Right ventricle myocardium superior (tissue), 1 donor: Measurements from ENCODE around the gene MINAR1. TPM values are rescaled to one million over a fixed set of nuclear protein-coding genes. Genes with fewer than 3 reads are reported as not detected.
A peak's percentile ranks its signal among the peaks of the same experiment; 100 is the strongest.
"Not testable (repeated sequence)": the region's sequence is repeated elsewhere in the genome, so short reads cannot be mapped to it uniquely, and the experiment has no call there.

ENCODE experiments used
- ATAC-seq: fragments of 200-7000 bp; cut with Tn5 transposase; one replicate; pipeline ENCODE4 v1.9.1; 2020; ENCODE audit warnings: mild to moderate bottlenecking; ENCODE audit not compliant: poor library complexity
- DNase-seq: peaks from one replicate; pipeline ENCODE4 v3.0.0-alpha.2; 2020
- intact Hi-C: fragments of 100-400 bp; cut with DNase I; formaldehyde crosslinking; loops from one replicate; pipeline ENCODE4 v1.11.2; 2022
- long read RNA-seq: library from polyadenylated mRNA; unstranded; transcript quantifications from one replicate; pipeline ENCODE4 v2.0.0, GENCODE V29; 2021
- total RNA-seq: library from RNA; stranded (reverse); fragmentation: NEBNext Ultra II Directional; extraction: Animal tissue kit (Norgen Biotek cat#: 25700); gene quantifications from one replicate; pipeline ENCODE4 v1.2.1, GENCODE V29; 2021
- donor health status: DM: no; HTN: yes; CAD: no; lungs with severe emphysema.

Gene MINAR1
- 0.03 TPM for total RNA-seq
- long read RNA-seq, result 0 reads

- DNase-seq (peak; percentile 50), ATAC-seq (peak; percentile 55)
- intact Hi-C loops, result no loop called here
Observed at GRCh38 chr15:79431636-79432344, at the start of gene MINAR1. Gene MINAR1, plus strand, starts transcription at chr15:79432336. Its CDS starts 23,812 bp downstream, at chr15:79456148.

- intact Hi-C loops, result no loop called here
- ATAC-seq (peak; percentile 38), DNase-seq (no peak)
Observed at GRCh38 chr15:79394231-79394630, 37.9 kb upstream of the MINAR1 start.

GRCh38 chr15:79396850-79397249, 35.3 kb upstream of the MINAR1 start:
- DNase-seq (no peak), ATAC-seq (no peak)
- intact Hi-C loops, result no loop called here

GRCh38 chr15:79397269-79397910, 34.7 kb upstream of the MINAR1 start:
- intact Hi-C loops, result no loop called here
- DNase-seq (no peak), ATAC-seq (no peak)

GRCh38 chr15:79399606-79400005, 32.5 kb upstream of the MINAR1 start:
- intact Hi-C loops, result no loop called here

GRCh38 chr15:79400650-79401049, 31.5 kb upstream of the MINAR1 start:
- ATAC-seq, result no peak
- intact Hi-C loops, result no loop called here
- no peak for DNase-seq

More at GRCh38 chr15:79399606-79400005, 32.5 kb upstream of the MINAR1 start:
- ATAC-seq (no peak), DNase-seq (no peak)

- no peak for ATAC-seq
- intact Hi-C loops, result no loop called here
Observed at GRCh38 chr15:79401301-79401700, 30.8 kb upstream of the MINAR1 start.

GRCh38 chr15:79402136-79402535, 30.0 kb upstream of the MINAR1 start:
- intact Hi-C loops, result no loop called here

More at GRCh38 chr15:79401301-79401700, 30.8 kb upstream of the MINAR1 start:
- no peak for DNase-seq

GRCh38 chr15:79403501-79403900, 28.6 kb upstream of the MINAR1 start:
- intact Hi-C loops, result no loop called here
- no peak for ATAC-seq
- DNase-seq, result no peak

More at GRCh38 chr15:79402136-79402535, 30.0 kb upstream of the MINAR1 start:
- ATAC-seq (no peak), DNase-seq (no peak)

- no peak for ATAC-seq
- no peak for DNase-seq
- intact Hi-C loops, result no loop called here
Observed at GRCh38 chr15:79406210-79406609, 25.9 kb upstream of the MINAR1 start.

- intact Hi-C loops, result no loop called here
- no peak for ATAC-seq
Observed at GRCh38 chr15:79408041-79408440, 24.1 kb upstream of the MINAR1 start.

GRCh38 chr15:79410237-79410636, 21.9 kb upstream of the MINAR1 start:
- intact Hi-C loops, result loop anchor here (10.0 kb wide), 1 partner anchor 265 kb away; no protein-coding TSS in a partner anchor
- DNase-seq, result no peak
- ATAC-seq, result no peak

More at GRCh38 chr15:79408041-79408440, 24.1 kb upstream of the MINAR1 start:
- no peak for DNase-seq

GRCh38 chr15:79412010-79412409, 20.1 kb upstream of the MINAR1 start:
- intact Hi-C loops, result loop anchor here (10.0 kb wide), 1 partner anchor 263 kb away; no protein-coding TSS in a partner anchor
- DNase-seq (no peak), ATAC-seq (no peak)

- DNase-seq (no peak), ATAC-seq (no peak)
- intact Hi-C loops, result loop anchor here (10.0 kb wide), 1 partner anchor 262 kb away; no protein-coding TSS in a partner anchor
Observed at GRCh38 chr15:79412429-79412828, 19.7 kb upstream of the MINAR1 start.

- DNase-seq (no peak), ATAC-seq (no peak)
- intact Hi-C loops, result loop anchor here (10.0 kb wide), 1 partner anchor 258 kb away; no protein-coding TSS in a partner anchor
Observed at GRCh38 chr15:79416876-79417275, 15.3 kb upstream of the MINAR1 start.

GRCh38 chr15:79418693-79419279, 13.3 kb upstream of the MINAR1 start:
- intact Hi-C loops, result loop anchor here (10.0 kb wide), 1 partner anchor 256 kb away; no protein-coding TSS in a partner anchor
- no peak for DNase-seq
- peak; percentile 61 for ATAC-seq

GRCh38 chr15:79425591-79426295, 6.4 kb upstream of the MINAR1 start:
- intact Hi-C loops, result no loop called here
- DNase-seq (no peak), ATAC-seq (no peak)

- ATAC-seq, intact Hi-C loops, DNase-seq: not testable (repeated sequence)
Observed at GRCh38 chr15:79426899-79427298, 5.2 kb upstream of the MINAR1 start.
